Hepatocyte (in vitro differentiated cells): ENCODE results near the gene HSD11B1L.

ENCODE experiments used
- EZH2 ChIP-seq: fragments of 200-600 bp; sonication (generic); IDR thresholded peaks from 2 replicates; pipeline ENCODE4 v1.6.1; 2016; ENCODE audit warnings: antibody characterized with exemption, mild to moderate bottlenecking, borderline replicate concordance
- EZH2phosphoT487 ChIP-seq: fragments of 200-600 bp; sonication (generic); IDR thresholded peaks from one replicate; pipeline ENCODE4 v1.6.1; 2018; ENCODE audit warnings: antibody characterized with exemption, mild to moderate bottlenecking, low read depth, moderate library complexity; ENCODE audit not compliant: unreplicated experiment, severe bottlenecking
- TF ChIP-seq, protein P1 (sequence below): fragments of 200-600 bp; sonication (generic); IDR thresholded peaks from 2 replicates; pipeline ENCODE4 v1.5.1; 2016; ENCODE audit warnings: antibody characterized with exemption, mild to moderate bottlenecking; ENCODE audit not compliant: poor library complexity

DNA sequence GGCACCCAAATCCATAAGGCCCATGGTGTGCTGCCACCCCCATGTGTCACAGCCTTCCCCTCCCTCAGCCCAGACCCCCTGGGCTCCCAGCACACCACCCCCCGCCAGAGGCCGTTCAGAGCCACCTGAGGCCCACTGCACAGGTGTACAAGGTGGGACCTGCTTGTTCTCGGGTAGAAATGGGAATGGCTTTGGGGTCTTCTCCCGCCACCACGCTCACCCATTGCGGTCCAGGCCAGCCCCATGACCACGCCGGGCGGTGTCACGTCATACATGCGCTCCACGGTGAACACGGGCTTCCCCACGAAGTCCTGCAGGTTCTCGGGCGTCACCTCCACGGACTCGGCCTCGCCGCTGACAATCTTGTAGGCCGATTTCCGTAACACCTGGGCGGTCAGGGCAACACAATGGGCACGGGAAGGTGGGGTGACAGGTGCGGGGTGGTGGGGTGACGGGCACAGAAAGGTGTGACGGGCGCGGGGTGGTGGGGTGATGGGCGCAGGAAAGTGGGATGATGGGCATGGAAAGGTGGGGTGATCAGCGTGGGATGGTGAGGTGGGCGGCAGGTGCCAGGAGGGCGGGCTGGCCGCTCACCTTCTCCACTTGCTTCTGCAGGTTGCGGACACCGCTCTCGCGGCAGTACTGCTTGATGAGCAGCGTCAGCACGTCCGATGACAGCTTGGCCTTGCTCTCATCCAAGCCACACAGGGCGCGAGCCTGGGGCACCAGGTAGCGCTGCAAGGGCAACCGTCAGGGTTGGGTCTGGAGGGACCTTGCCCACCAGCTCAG, 13.5 kb downstream of the HSD11B1L start:
- TF ChIP-seq EZH2: no peak
- TF ChIP-seq, protein P1, sequence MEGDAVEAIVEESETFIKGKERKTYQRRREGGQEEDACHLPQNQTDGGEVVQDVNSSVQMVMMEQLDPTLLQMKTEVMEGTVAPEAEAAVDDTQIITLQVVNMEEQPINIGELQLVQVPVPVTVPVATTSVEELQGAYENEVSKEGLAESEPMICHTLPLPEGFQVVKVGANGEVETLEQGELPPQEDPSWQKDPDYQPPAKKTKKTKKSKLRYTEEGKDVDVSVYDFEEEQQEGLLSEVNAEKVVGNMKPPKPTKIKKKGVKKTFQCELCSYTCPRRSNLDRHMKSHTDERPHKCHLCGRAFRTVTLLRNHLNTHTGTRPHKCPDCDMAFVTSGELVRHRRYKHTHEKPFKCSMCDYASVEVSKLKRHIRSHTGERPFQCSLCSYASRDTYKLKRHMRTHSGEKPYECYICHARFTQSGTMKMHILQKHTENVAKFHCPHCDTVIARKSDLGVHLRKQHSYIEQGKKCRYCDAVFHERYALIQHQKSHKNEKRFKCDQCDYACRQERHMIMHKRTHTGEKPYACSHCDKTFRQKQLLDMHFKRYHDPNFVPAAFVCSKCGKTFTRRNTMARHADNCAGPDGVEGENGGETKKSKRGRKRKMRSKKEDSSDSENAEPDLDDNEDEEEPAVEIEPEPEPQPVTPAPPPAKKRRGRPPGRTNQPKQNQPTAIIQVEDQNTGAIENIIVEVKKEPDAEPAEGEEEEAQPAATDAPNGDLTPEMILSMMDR: no peak
- no peak for TF ChIP-seq EZH2phosphoT487
